Erythroblast (primary cell): ENCODE results near the gene TAS2R16.

ENCODE experiments used
- GATA1 ChIP-seq: IDR thresholded peaks from 2 replicates; pipeline ENCODE4 v1.6.1; 2011; ENCODE audit warnings: low read depth, mild to moderate bottlenecking, control low read depth, low read length, moderate library complexity
- POLR2A ChIP-seq: IDR thresholded peaks from 2 replicates; pipeline ENCODE4 v1.6.1; 2011; ENCODE audit warnings: mild to moderate bottlenecking, low read length

DNA sequence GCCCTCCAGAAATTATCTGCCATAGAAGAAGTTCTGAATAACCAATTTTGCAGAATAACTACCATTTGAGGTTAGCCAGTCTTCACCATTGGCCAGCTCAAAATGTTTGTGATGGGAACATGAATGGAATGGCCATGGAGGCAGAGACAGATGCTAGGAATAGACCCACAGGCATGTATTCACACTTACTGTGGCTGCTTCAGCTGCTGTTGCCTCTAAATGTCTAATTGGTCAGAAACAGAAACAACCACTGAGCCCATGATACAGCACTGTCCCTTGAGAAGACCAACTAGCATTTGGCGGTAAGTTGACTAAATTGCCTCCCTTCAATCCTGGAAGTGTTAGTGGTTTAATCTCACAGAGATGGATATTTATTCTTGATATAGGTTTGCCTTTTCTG, 38.6 kb upstream of the TAS2R16 start:
- no peak for TF ChIP-seq POLR2A
- TF ChIP-seq GATA1 = no peak
